HCT116 (cell line): ENCODE results near the gene ABCB10. TPM values are rescaled to one million over a fixed set of nuclear protein-coding genes. Genes with fewer than 3 reads are reported as not detected.

Source experiments
- ATAC-seq: fragments of 200-7000 bp; cut with Tn5 transposase; 2 replicates; pipeline ENCODE4 v1.9.1; 2020; ENCODE audit warnings: mild to moderate bottlenecking, moderate library complexity
- BruUV-seq: library from RNA; stranded (reverse); fragments of 400-500 nt; replicated peaks from 2 replicates; lab custom pipeline; 2021; lab: Mats Ljungman, UMichigan
- CTCF ChIA-PET: fragments of 300-600 bp; sonication (Branson Sonifier 250); formaldehyde crosslinking; loops from one replicate; lab custom pipeline; 2021; ENCODE audit warnings: antibody characterized with exemption; lab: Charles Lee
- POLR2A ChIA-PET: fragments of 300-600, 350-600 bp; sonication (Branson Sonifier 250); formaldehyde crosslinking; loops from one replicate; lab custom pipeline; 2021; ENCODE audit warnings: antibody characterized with exemption; lab: Charles Lee
- RAD21 ChIA-PET, 2 experiments: fragments of 300-600 bp; sonication (Branson Sonifier 250); formaldehyde crosslinking; loops; one replicate each; lab custom pipeline; 2023; ENCODE audit warnings: low total read pairs in 2 of 2; ENCODE audit not compliant: uncharacterized antibody in 2 of 2, unreplicated experiment in 2 of 2, low non-redundant PET in 1 of 2; lab: Charles Lee
- DNase-seq: peaks from one replicate; pipeline ENCODE4 v3.0.0-alpha.2; 2010; ENCODE audit warnings: low read depth, low spot score
- H2AFZ ChIP-seq: fragments of 200-600 bp; shearing (Covaris generic), sonication (generic); 2 replicates; pipeline ENCODE4 v1.6.1; 2017; ENCODE audit warnings: low read depth, mixed run types, mixed read lengths, antibody characterized with exemption, low read length; ENCODE audit not compliant: poor library complexity, severe bottlenecking
- H3K27ac ChIP-seq: 2 replicates; pipeline ENCODE4 v1.5.1; 2012; ENCODE audit warnings: low read depth, low read length
- H3K27me3 ChIP-seq: fragments of 200-600 bp; sonication (generic); 2 replicates; pipeline ENCODE4 v1.6.1; 2016; ENCODE audit warnings: mixed run types, low read length, mixed read lengths; ENCODE audit not compliant: insufficient read depth
- H3K36me3 ChIP-seq, 2 experiments: fragments of 200-500 bp in 1 of 2; fragments of 200-600 bp in 1 of 2; sonication (Bioruptor generic) in 1 of 2; sonication (generic) in 1 of 2; 2 replicates each; pipeline versions ENCODE4 v1.5.1 to v1.6.1; 2014 to 2016; ENCODE audit warnings: low read length in 2 of 2, inconsistent platforms in 1 of 2, mixed read lengths in 1 of 2, mixed run types in 1 of 2; ENCODE audit not compliant: insufficient read depth in 2 of 2, control insufficient read depth in 1 of 2
- H3K4me1 ChIP-seq, 2 experiments: fragments of 200-600 bp in 1 of 2; sonication (generic) in 1 of 2; 2 replicates each; pipeline versions ENCODE4 v1.5.1 to v1.6.1; 2012 to 2017; ENCODE audit warnings: low read length in 2 of 2, inconsistent platforms in 1 of 2, mild to moderate bottlenecking in 1 of 2, mixed read lengths in 1 of 2, mixed run types in 1 of 2, moderate library complexity in 1 of 2; ENCODE audit not compliant: insufficient read depth in 2 of 2, control insufficient read depth in 1 of 2
- H3K4me2 ChIP-seq: fragments of 200-600 bp; sonication (generic); 2 replicates; pipeline ENCODE4 v1.6.1; 2017; ENCODE audit warnings: mixed run types, low read length, mixed read lengths
- H3K4me3 ChIP-seq, 2 experiments: fragments of 200-600 bp in 1 of 2; sonication (generic) in 1 of 2; replicated peaks in 1 of 2; 2 replicates each; pipeline ENCODE4 v1.5.1; 2011 to 2016; ENCODE audit warnings: low read length in 2 of 2, control low read depth in 1 of 2, low read depth in 1 of 2, mild to moderate bottlenecking in 1 of 2, mixed read lengths in 1 of 2, mixed run types in 1 of 2
- H3K79me2 ChIP-seq: fragments of 200-600 bp; sonication (generic); 2 replicates; pipeline ENCODE4 v1.6.1; 2017; ENCODE audit warnings: mild to moderate bottlenecking, mixed run types, low read length, moderate library complexity, mixed read lengths; ENCODE audit not compliant: insufficient read depth
- H3K9ac ChIP-seq: fragments of 200-600 bp; sonication (generic); 2 replicates; pipeline ENCODE4 v1.6.1; 2016; ENCODE audit warnings: low read length, mixed read lengths
- H3K9me2 ChIP-seq: fragments of 200-600 bp; sonication (generic), shearing (Covaris generic); 2 replicates; pipeline ENCODE4 v1.6.1; 2017; ENCODE audit warnings: mixed run types, mild to moderate bottlenecking, moderate library complexity; ENCODE audit not compliant: insufficient read depth
- H3K9me3 ChIP-seq, 2 experiments: fragments of 200-500 bp in 1 of 2; fragments of 200-600 bp in 1 of 2; sonication (Bioruptor generic) in 1 of 2; sonication (generic) in 1 of 2; 2 replicates each; pipeline ENCODE4 v1.6.1; 2014 to 2017; ENCODE audit warnings: low read length in 2 of 2, mixed read lengths in 2 of 2, inconsistent platforms in 1 of 2, low read depth in 1 of 2, mild to moderate bottlenecking in 1 of 2, mixed run types in 1 of 2, moderate library complexity in 1 of 2; ENCODE audit not compliant: control insufficient read depth in 1 of 2, insufficient read depth in 1 of 2
- H4K20me1 ChIP-seq: fragments of 200-600 bp; sonication (generic), shearing (Covaris generic); 2 replicates; pipeline ENCODE4 v1.6.1; 2017; ENCODE audit warnings: mixed run types, mild to moderate bottlenecking, moderate library complexity; ENCODE audit not compliant: insufficient read depth
- CBX3 ChIP-seq: IDR thresholded peaks from 2 replicates; pipeline ENCODE4 v1.6.1; 2012; ENCODE audit warnings: low read depth
- CEBPB ChIP-seq: IDR thresholded peaks from 2 replicates; pipeline ENCODE4 v1.6.1; 2012; ENCODE audit warnings: low read depth
- CTCF ChIP-seq, 3 experiments: fragments of 200-600 bp in 1 of 3; sonication (generic) in 1 of 3; IDR thresholded peaks in 2 of 3; conservative IDR thresholded peaks in 1 of 3; 2 replicates each; pipeline ENCODE4 v1.5.1; 2012 to 2017; ENCODE audit warnings: low read depth in 2 of 3, low read length in 2 of 3, antibody characterized with exemption in 1 of 3, borderline replicate concordance in 1 of 3, control low read depth in 1 of 3, mild to moderate bottlenecking in 1 of 3, mixed read lengths in 1 of 3, mixed run types in 1 of 3, moderate library complexity in 1 of 3; ENCODE audit not compliant: insufficient read depth in 1 of 3
- ELF1 ChIP-seq: IDR thresholded peaks from 2 replicates; pipeline ENCODE4 v1.6.1; 2012; ENCODE audit warnings: low read depth, borderline replicate concordance
- EZH2 ChIP-seq: fragments of 200-600 bp; sonication (generic); IDR thresholded peaks from 2 replicates; pipeline ENCODE4 v1.6.1; 2017; ENCODE audit warnings: antibody characterized with exemption, mixed run types
- EZH2phosphoT487 ChIP-seq: fragments of 200-600 bp; IDR thresholded peaks from 2 replicates; pipeline ENCODE4 v1.6.1; 2018; ENCODE audit warnings: antibody characterized with exemption, borderline replicate concordance
- FOSL1 ChIP-seq: IDR thresholded peaks from 2 replicates; pipeline ENCODE4 v1.6.1; 2012; ENCODE audit warnings: low read depth
- POLR2AphosphoS5 ChIP-seq: IDR thresholded peaks from 2 replicates; pipeline ENCODE4 v1.6.1; 2011; ENCODE audit warnings: mild to moderate bottlenecking, low read depth, low read length, moderate library complexity
- RAD21 ChIP-seq: IDR thresholded peaks from 2 replicates; pipeline ENCODE4 v1.6.1; 2012; ENCODE audit warnings: low read depth, mild to moderate bottlenecking
- REST ChIP-seq: IDR thresholded peaks from 2 replicates; pipeline ENCODE4 v1.6.1; 2012; ENCODE audit warnings: low read depth
- SIN3A ChIP-seq: IDR thresholded peaks from 2 replicates; pipeline ENCODE4 v1.6.1; 2012; ENCODE audit warnings: low read depth
- TCF7L2 ChIP-seq: IDR thresholded peaks from 2 replicates; pipeline ENCODE4 v1.7.0; 2011; ENCODE audit warnings: borderline replicate concordance, inconsistent platforms; ENCODE audit not compliant: insufficient read depth, insufficient read length; ENCODE audit errors: extremely low read depth
- YY1 ChIP-seq: IDR thresholded peaks from 2 replicates; pipeline ENCODE4 v1.6.1; 2011; ENCODE audit warnings: low read length, low read depth, moderate library complexity, mild to moderate bottlenecking; ENCODE audit not compliant: insufficient replicate concordance; ENCODE audit errors: extremely low read depth
- ZFX ChIP-seq: fragments of 450-650 bp; IDR thresholded peaks from 2 replicates; pipeline ENCODE4 v1.6.1; 2017
- intact Hi-C: fragments of 100-400 bp; cut with micrococcal nuclease; formaldehyde crosslinking; loops from 2 replicates; pipeline ENCODE4 v1.10.0; 2022
- total RNA-seq: library from RNA; stranded (reverse); gene quantifications from one replicate; pipeline ENCODE4 v1.2.1, GENCODE V29; 2021; ENCODE audit not compliant: unreplicated experiment
- TF ChIP-seq, protein P1 (sequence below): IDR thresholded peaks from 2 replicates; pipeline ENCODE4 v1.6.1; 2012
- TF ChIP-seq, protein P2 (sequence below): IDR thresholded peaks from 2 replicates; pipeline ENCODE4 v1.6.1; 2011; ENCODE audit warnings: mild to moderate bottlenecking, low read length, moderate library complexity; ENCODE audit not compliant: insufficient replicate concordance; ENCODE audit errors: extremely low read depth

Gene ABCB10
- total RNA-seq, 1 experiment from 2014 or later: 20.3 TPM

GRCh38 chr1:229554886-229555621 lies 3.5 kb downstream of the ABCB10 start:
- Histone ChIP-seq H3K4me3 (no peak overlapping the region), H3K27me3 (no peaks in the 10 kb centered on the region), H3K9me3 (no peaks in the 10 kb centered on the region), H2AFZ (no peak overlapping the region), H3K27ac (no peak overlapping the region), H3K36me3 (no peaks in the 10 kb centered on the region), H3K9ac (no peak overlapping the region), H3K79me2 (peaks cover 42% of the 10 kb centered on the region), H3K4me1 (peaks cover 9 to 22% of the 10 kb centered on the region in 2 experiments), H4K20me1 (no peaks in the 10 kb centered on the region), H3K4me2 (no peak overlapping the region), H3K9me2 (no peaks in the 10 kb centered on the region)
- POLR2A ChIA-PET: no interaction called here
- intact Hi-C loops: loop anchor here (5.0 kb wide), 1 partner anchor 757 kb away; no protein-coding TSS in a partner anchor
- ATAC-seq: no peak
- CTCF ChIA-PET: no interaction called here
- TF ChIP-seq POLR2AphosphoS5: no peak
- TF ChIP-seq RAD21: no peak
- no peak for TF ChIP-seq CTCF (IDR thresholded peaks at IDR 0.05 in 2 of 3, conservative IDR thresholded peaks at IDR 0.05 in 1 of 3; ENCODE audit: borderline replicate concordance in 1 of 3, insufficient read depth in 1 of 3, low read depth in 2 of 3, low read length in 2 of 3)
- TF ChIP-seq ZFX: no peak
- no peak for TF ChIP-seq ELF1
- TF ChIP-seq TCF7L2: no peak
- TF ChIP-seq FOSL1: no peak
- no peak for TF ChIP-seq CEBPB
- TF ChIP-seq, protein P1, sequence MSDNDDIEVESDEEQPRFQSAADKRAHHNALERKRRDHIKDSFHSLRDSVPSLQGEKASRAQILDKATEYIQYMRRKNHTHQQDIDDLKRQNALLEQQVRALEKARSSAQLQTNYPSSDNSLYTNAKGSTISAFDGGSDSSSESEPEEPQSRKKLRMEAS: no peak
- TF ChIP-seq YY1: no peak
- TF ChIP-seq SIN3A: no peak
- TF ChIP-seq EZH2phosphoT487: no peak
- TF ChIP-seq EZH2: no peak
- TF ChIP-seq, protein P2, sequence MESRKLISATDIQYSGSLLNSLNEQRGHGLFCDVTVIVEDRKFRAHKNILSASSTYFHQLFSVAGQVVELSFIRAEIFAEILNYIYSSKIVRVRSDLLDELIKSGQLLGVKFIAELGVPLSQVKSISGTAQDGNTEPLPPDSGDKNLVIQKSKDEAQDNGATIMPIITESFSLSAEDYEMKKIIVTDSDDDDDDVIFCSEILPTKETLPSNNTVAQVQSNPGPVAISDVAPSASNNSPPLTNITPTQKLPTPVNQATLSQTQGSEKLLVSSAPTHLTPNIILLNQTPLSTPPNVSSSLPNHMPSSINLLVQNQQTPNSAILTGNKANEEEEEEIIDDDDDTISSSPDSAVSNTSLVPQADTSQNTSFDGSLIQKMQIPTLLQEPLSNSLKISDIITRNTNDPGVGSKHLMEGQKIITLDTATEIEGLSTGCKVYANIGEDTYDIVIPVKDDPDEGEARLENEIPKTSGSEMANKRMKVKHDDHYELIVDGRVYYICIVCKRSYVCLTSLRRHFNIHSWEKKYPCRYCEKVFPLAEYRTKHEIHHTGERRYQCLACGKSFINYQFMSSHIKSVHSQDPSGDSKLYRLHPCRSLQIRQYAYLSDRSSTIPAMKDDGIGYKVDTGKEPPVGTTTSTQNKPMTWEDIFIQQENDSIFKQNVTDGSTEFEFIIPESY: no peak
- no peak for TF ChIP-seq REST
- TF ChIP-seq CBX3: no peak
- RAD21 ChIA-PET: no interaction called here
- DNase-seq: no peak
- no TSS peak for BruUV-seq
